ENCODE measurements around the gene FEZF1.

Gene FEZF1

DNA sequence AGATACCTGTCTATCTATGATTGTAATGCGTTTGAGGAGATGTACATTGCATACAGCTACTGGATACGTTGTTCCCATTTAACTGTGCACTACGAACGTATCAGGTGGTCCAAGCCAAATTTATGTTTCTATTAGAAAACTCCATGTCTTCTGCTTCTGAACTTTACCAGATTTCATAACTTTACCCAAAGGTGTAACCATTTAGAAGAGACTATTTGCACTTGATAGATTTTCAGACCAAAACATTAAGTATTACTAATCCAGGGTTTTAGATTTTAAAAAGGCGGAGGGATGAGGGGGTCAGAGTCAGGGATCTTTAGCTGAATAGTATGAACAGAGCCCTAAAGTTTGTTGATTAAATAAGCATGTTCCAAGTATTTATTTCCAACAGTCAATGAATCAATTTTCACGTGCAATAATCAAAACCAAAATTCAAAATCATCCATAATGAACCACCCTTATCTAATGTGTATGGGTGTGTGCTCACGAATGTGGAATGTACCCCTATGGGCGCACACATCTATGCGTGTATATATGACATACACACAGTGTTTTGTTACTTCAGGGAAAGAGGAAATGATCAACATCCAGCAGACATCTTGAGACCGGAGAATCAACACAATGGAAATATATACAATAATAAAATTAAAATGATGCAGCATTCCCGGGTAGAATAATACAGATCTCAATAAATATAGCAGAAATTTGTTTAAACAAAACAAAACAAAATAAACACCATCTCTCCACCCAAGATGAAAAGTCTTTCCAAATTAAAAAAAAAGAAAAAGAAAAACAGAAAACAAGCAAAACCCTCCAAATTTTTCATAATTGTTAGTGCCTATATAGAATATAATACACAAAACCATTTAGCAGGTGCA is 3.4 kb downstream of the FEZF1 start:
- Histone ChIP-seq H3K27ac (no peak overlapping the region), H3K9me3 (ENCODE audit: severe bottlenecking) (no peaks in the 10 kb centered on the region), H3K4me3 (ENCODE audit: low read depth, low read length) (no peak overlapping the region), H3K27me3 (ENCODE audit: insufficient read depth, low read depth, severe bottlenecking) (peaks cover 71% of the 10 kb centered on the region), H3K36me3 (no peaks in the 10 kb centered on the region)
- no peak for TF ChIP-seq CTCF (IDR thresholded peaks at IDR 0.05; ENCODE audit: low read depth, low read length)
- DNase-seq: no peak

- H3K9me3 ChIP-seq (ENCODE audit: severe bottlenecking): no peaks in the 10 kb centered on the region
- H3K36me3 ChIP-seq: no peaks in the 10 kb centered on the region
- no peak for TF ChIP-seq CTCF (IDR thresholded peaks at IDR 0.05; ENCODE audit: low read depth, low read length)
- no peak for DNase-seq
- peak overlapping the region; percentile 35 for H3K4me3 ChIP-seq (ENCODE audit: low read depth, low read length)
- no peak overlapping the region for H3K27ac ChIP-seq
- peaks cover 63% of the 10 kb centered on the region for H3K27me3 ChIP-seq (ENCODE audit: insufficient read depth, low read depth, severe bottlenecking)
These were observed 4.2 kb downstream of the FEZF1 start for GRCh38 chr7:122300211-122300932.

DNA sequence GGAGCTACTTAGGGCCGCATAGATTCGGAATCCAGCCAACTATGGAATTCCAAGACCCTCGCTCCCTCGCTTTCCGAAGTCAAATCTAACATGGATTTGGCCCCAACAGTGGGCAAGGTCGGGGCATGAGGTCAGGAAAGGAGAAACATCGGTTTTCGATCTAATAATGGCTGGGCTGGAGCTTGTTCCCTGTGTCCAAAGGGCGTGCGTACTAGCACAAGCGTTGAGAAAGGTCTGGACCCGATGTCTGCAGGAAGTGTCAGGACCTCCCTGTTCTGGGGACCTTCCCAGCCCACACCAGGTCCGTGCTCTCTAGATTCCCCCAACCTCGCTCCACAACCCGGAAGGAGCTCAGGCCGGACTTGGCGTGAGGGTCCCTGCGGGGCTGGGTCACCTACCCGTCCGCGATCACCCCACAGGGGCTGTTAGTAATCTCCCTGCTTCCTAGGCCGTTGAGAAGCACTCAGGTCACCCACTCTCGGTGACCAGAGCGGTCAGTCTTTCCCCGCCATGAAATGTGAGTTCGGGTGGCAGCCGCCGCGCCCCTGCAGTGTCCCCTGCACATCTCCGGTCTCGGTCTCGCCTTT is 4.8 kb downstream of the FEZF1 start:
- H3K27me3 ChIP-seq (ENCODE audit: insufficient read depth, low read depth, severe bottlenecking): peaks cover 58% of the 10 kb centered on the region
- H3K36me3 ChIP-seq: no peaks in the 10 kb centered on the region
- H3K9me3 ChIP-seq (ENCODE audit: severe bottlenecking): no peaks in the 10 kb centered on the region
- TF ChIP-seq CTCF (IDR thresholded peaks at IDR 0.05; ENCODE audit: low read depth, low read length): no peak
- peak overlapping the region; percentile 35 for H3K4me3 ChIP-seq (ENCODE audit: low read depth, low read length)
- no peak overlapping the region for H3K27ac ChIP-seq
- DNase-seq: no peak

- no peak overlapping the region for H3K27ac ChIP-seq
- no peak for DNase-seq
- no peak overlapping the region for H3K4me3 ChIP-seq (ENCODE audit: low read depth, low read length)
- no peaks in the 10 kb centered on the region for H3K36me3 ChIP-seq
- H3K27me3 ChIP-seq (ENCODE audit: insufficient read depth, low read depth, severe bottlenecking): peaks cover 47% of the 10 kb centered on the region
- no peak for TF ChIP-seq CTCF (IDR thresholded peaks at IDR 0.05; ENCODE audit: low read depth, low read length)
- H3K9me3 ChIP-seq (ENCODE audit: severe bottlenecking): no peaks in the 10 kb centered on the region
These were observed 5.9 kb downstream of the FEZF1 start for GRCh38 chr7:122298618-122299017.

GRCh38 chr7:122298131-122298530 is 6.4 kb downstream of the FEZF1 start:
- Histone ChIP-seq H3K27ac (no peak overlapping the region), H3K27me3 (ENCODE audit: insufficient read depth, low read depth, severe bottlenecking) (peaks cover 44% of the 10 kb centered on the region), H3K9me3 (ENCODE audit: severe bottlenecking) (no peaks in the 10 kb centered on the region), H3K4me3 (ENCODE audit: low read depth, low read length) (no peak overlapping the region), H3K36me3 (no peaks in the 10 kb centered on the region)
- no peak for TF ChIP-seq CTCF (IDR thresholded peaks at IDR 0.05; ENCODE audit: low read depth, low read length)
- no peak for DNase-seq

All from WERI-Rb-1 (cell line).